Body of pancreas (tissue), 4 donors: ENCODE data around the gene PECR.

ENCODE experiments used
- POLR2A ChIP-seq, 3 donors: fragments of 450-650 bp; IDR thresholded peaks; one replicate each; pipeline ENCODE4 v1.6.1; 2016; ENCODE audit warnings: antibody characterized with exemption in 3 of 3, mild to moderate bottlenecking in 2 of 3
- TF ChIP-seq, protein P1 (sequence below), 7 experiments: fragments of 450-650 bp in 4 of 7; fragments of 200-600 bp in 3 of 7; sonication (generic) in 3 of 7; IDR thresholded peaks; one replicate each; pipeline ENCODE4 v1.5.1; 2016 to 2019; ENCODE audit warnings: antibody characterized with exemption in 7 of 7

DNA sequence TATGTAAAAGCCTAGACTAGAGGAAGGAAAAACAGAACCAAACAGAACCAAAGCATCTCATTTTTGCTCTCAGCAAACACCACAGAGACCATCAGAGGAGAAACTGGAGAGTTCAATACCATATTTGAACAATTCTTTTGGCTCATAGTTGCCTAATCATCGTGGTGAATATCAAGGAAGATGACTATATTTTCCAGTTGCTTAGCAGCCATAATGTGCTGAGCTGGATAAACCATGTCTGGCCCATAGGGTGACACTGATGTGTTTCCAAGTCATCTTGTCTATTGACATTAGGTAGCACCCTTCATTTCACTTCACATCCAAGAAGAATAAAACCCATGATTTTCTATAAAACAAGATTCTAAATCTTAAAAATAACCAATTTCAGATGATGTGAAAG lies 21.6 kb upstream of the PECR start:
- TF ChIP-seq POLR2A (IDR thresholded peaks at IDR 0.05): no peak
- TF ChIP-seq, protein P1, sequence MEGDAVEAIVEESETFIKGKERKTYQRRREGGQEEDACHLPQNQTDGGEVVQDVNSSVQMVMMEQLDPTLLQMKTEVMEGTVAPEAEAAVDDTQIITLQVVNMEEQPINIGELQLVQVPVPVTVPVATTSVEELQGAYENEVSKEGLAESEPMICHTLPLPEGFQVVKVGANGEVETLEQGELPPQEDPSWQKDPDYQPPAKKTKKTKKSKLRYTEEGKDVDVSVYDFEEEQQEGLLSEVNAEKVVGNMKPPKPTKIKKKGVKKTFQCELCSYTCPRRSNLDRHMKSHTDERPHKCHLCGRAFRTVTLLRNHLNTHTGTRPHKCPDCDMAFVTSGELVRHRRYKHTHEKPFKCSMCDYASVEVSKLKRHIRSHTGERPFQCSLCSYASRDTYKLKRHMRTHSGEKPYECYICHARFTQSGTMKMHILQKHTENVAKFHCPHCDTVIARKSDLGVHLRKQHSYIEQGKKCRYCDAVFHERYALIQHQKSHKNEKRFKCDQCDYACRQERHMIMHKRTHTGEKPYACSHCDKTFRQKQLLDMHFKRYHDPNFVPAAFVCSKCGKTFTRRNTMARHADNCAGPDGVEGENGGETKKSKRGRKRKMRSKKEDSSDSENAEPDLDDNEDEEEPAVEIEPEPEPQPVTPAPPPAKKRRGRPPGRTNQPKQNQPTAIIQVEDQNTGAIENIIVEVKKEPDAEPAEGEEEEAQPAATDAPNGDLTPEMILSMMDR (IDR thresholded peaks at IDR 0.05): no peak
